Sigmoid colon (tissue), 4 donors: ENCODE measurements around the gene C11orf16.

ENCODE experiments used
- CTCF ChIP-seq, 4 experiments: fragments of 450-650 bp in 3 of 4; fragments of 200-600 bp in 1 of 4; IDR thresholded peaks; one replicate each; pipeline ENCODE4 v1.5.1; 2016 to 2019; ENCODE audit warnings: antibody characterized with exemption in 4 of 4, mild to moderate bottlenecking in 3 of 4, moderate library complexity in 2 of 4
- EP300 ChIP-seq, 4 donors: sonication (generic); formaldehyde crosslinking; IDR thresholded peaks; one replicate each; pipeline ENCODE4 v1.6.1; 2017; ENCODE audit warnings: antibody characterized with exemption in 4 of 4
- POLR2A ChIP-seq, 2 donors: fragments of 450-650 bp; IDR thresholded peaks; one replicate each; pipeline ENCODE4 v1.6.1; 2016; ENCODE audit warnings: antibody characterized with exemption in 2 of 2, mild to moderate bottlenecking in 2 of 2, moderate library complexity in 2 of 2
- POLR2AphosphoS5 ChIP-seq, 4 donors: sonication (generic); formaldehyde crosslinking; IDR thresholded peaks; one replicate each; pipeline ENCODE4 v1.6.1; 2017; ENCODE audit warnings: antibody characterized with exemption in 4 of 4

GRCh38 chr11:8933931-8934330 is 1.2 kb upstream of the C11orf16 start:
- TF ChIP-seq EP300 (IDR thresholded peaks at IDR 0.05) (no peak), CTCF (IDR thresholded peaks at IDR 0.05) (no peak), POLR2A (IDR thresholded peaks at IDR 0.05) (no peak), POLR2AphosphoS5 (IDR thresholded peaks at IDR 0.05) (no peak)
